Esophagus squamous epithelium (tissue), 5 donors: Measurements from ENCODE around the gene IKZF3. TPM values are rescaled to one million over a fixed set of nuclear protein-coding genes. Genes with fewer than 3 reads are reported as not detected.

Source experiments
- DNase-seq: peaks from one replicate; lab custom pipeline; 2025; lab: John Stamatoyannopoulos, UW
- H3K27ac ChIP-seq, 4 donors: fragments of 200-600 bp; sonication (generic); one replicate each; pipeline ENCODE4 v1.5.1; 2016 to 2019; ENCODE audit warnings: mild to moderate bottlenecking in 1 of 4
- H3K27me3 ChIP-seq, 4 donors: fragments of 200-600 bp; sonication (generic); 1 replicate in 3 of 4; 2 replicates in 1 of 4; pipeline versions ENCODE4 v1.5.1 to v1.6.0; 2017 to 2021; ENCODE audit warnings: antibody characterized with exemption in 1 of 4
- H3K36me3 ChIP-seq, 3 donors: fragments of 200-600 bp; sonication (generic); one replicate each; pipeline ENCODE4 v1.5.1; 2016 to 2019
- H3K4me1 ChIP-seq, 3 donors: fragments of 200-600 bp; sonication (generic); one replicate each; pipeline ENCODE4 v1.5.1; 2017 to 2019
- H3K4me3 ChIP-seq, 4 donors: fragments of 200-600 bp; sonication (generic); 1 replicate in 3 of 4; 2 replicates in 1 of 4; pipeline ENCODE4 v1.5.1; 2016 to 2019; ENCODE audit warnings: mild to moderate bottlenecking in 2 of 4, moderate library complexity in 1 of 4
- H3K9me3 ChIP-seq, 3 donors: fragments of 200-600 bp; sonication (generic); one replicate each; pipeline ENCODE4 v1.5.1; 2016 to 2019
- POLR2A ChIP-seq, 4 donors: fragments of 450-650 bp; IDR thresholded peaks; one replicate each; pipeline ENCODE4 v1.6.1; 2017; ENCODE audit warnings: antibody characterized with exemption in 4 of 4, mild to moderate bottlenecking in 4 of 4, moderate library complexity in 3 of 4
- WGBS, 2 donors: methylation state at CpG; one replicate each; pipeline ENCODE4 v1.1.5; 2018; 5-methylcytosine and 5-hydroxymethylcytosine counted together
- intact Hi-C: fragments of 100-400 bp; cut with DNase I; formaldehyde crosslinking; loops from one replicate; pipeline ENCODE4 v1.15.0; 2022
- total RNA-seq, 4 donors: library from RNA; depleted of rRNA; stranded (reverse); fragments of >200 nt; gene quantifications; one replicate each; pipeline ENCODE4 v1.1.0, GENCODE V29; 2016
- TF ChIP-seq, protein P1 (sequence below), 6 experiments: fragments of 450-650 bp in 4 of 6; fragments of 200-600 bp in 2 of 6; sonication (generic) in 2 of 6; IDR thresholded peaks; one replicate each; pipeline ENCODE4 v1.5.1; 2016 to 2019; ENCODE audit warnings: antibody characterized with exemption in 6 of 6, mild to moderate bottlenecking in 4 of 6, moderate library complexity in 4 of 6
- donor health status: DM: yes; HTN: yes; CAD: no.

The IKZF3 gene
- total RNA-seq, 4 donors from 2014 or later = 2.1 to 9.0 (median 3.8) TPM

DNA sequence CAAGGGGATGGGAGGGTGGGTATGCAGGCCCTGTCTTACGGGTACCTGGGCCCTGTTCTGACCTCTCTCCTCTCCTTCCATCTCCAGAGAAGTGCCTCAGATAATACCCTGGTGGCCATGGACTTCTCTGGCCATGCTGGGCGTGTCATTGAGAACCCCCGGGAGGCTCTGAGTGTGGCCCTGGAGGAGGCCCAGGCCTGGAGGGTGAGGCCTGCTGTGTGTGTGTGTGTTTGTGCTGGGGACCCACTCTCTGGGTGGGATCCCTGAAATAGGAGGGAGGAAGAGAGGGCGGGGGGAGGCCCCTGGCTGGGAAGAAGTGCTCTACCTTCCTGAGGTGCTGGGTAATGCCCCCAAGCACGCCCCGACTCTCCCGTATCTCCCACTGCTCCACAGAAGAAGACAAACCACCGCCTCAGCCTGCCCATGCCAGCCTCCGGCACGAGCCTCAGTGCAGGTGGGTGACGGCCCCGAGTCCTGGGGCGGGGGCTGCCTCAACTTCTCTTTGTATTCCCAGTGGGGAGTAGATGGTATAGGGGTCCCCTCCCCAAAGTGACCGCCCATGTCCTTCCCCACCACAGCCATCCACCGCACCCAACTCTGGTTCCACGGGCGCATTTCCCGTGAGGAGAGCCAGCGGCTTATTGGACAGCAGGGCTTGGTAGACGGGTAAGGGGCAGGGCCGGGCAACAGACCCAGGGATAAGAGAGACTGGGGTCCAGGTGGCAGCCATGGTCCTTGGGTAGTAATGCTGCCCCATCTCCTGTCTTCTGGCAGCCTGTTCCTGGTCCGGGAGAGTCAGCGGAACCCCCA is 118.6 kb downstream of the IKZF3 start:
- WGBS, 2 donors = 90% methylated on average over 4 of the region's 23 CpGs; no CpG with 5 or more reads in 1 of the 2 donors
- DNase-seq = no peak

DNA sequence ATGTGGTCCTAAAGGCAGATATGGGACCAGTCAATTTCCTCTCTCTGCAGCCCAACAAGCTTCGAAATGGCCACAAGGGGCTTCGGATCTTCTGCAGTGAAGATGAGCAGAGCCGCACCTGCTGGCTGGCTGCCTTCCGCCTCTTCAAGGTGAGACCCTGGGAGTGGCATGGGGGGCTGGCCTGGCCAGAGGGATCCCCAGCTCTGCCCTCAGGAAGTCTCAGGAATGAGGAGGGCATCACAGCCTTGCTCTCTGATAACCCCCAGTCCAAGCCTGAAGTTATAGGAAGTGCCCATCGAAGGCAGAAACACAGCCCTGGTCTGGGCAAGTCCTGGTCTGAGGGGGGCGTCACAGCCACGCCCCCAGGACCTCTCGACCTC is 119.3 kb downstream of the IKZF3 start:
- H3K36me3 ChIP-seq = peaks cover 5 to 65% (median 36%) of the 10 kb centered on the region in 3 donors
- WGBS, 2 donors = 91% methylated on average over 4 of the region's 8 CpGs; no CpG with 5 or more reads in 1 of the 2 donors
- H3K9me3 ChIP-seq = no peaks in the 10 kb centered on the region
- H3K27me3 ChIP-seq = peaks cover 0 to 43% (median 0%) of the 10 kb centered on the region in 4 donors
- H3K4me1 ChIP-seq = peaks cover 0 to 31% (median 2%) of the 10 kb centered on the region in 3 donors
- TF ChIP-seq, protein P1, sequence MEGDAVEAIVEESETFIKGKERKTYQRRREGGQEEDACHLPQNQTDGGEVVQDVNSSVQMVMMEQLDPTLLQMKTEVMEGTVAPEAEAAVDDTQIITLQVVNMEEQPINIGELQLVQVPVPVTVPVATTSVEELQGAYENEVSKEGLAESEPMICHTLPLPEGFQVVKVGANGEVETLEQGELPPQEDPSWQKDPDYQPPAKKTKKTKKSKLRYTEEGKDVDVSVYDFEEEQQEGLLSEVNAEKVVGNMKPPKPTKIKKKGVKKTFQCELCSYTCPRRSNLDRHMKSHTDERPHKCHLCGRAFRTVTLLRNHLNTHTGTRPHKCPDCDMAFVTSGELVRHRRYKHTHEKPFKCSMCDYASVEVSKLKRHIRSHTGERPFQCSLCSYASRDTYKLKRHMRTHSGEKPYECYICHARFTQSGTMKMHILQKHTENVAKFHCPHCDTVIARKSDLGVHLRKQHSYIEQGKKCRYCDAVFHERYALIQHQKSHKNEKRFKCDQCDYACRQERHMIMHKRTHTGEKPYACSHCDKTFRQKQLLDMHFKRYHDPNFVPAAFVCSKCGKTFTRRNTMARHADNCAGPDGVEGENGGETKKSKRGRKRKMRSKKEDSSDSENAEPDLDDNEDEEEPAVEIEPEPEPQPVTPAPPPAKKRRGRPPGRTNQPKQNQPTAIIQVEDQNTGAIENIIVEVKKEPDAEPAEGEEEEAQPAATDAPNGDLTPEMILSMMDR (IDR thresholded peaks at IDR 0.05) = no peak
- no peak for TF ChIP-seq POLR2A (IDR thresholded peaks at IDR 0.05)
- no peak overlapping the region for H3K4me3 ChIP-seq
- H3K27ac ChIP-seq = no peak overlapping the region
- no peak for DNase-seq
- intact Hi-C loops = no loop called here

More for the DNA sequence above, 118.6 kb downstream of the IKZF3 start:
- intact Hi-C loops = no loop called here
- no peak overlapping the region for H3K4me3 ChIP-seq
- H3K36me3 ChIP-seq = peaks cover 5 to 65% (median 36%) of the 10 kb centered on the region in 3 donors
- H3K9me3 ChIP-seq = no peaks in the 10 kb centered on the region
- peaks cover 0 to 36% (median 0%) of the 10 kb centered on the region in 4 donors for H3K27me3 ChIP-seq
- peaks cover 4 to 31% (median 5%) of the 10 kb centered on the region in 3 donors for H3K4me1 ChIP-seq
- TF ChIP-seq POLR2A (IDR thresholded peaks at IDR 0.05) = no peak
- TF ChIP-seq, protein P1 (IDR thresholded peaks at IDR 0.05) = no peak
- H3K27ac ChIP-seq = no peak overlapping the region

GRCh38 chr17:39744075-39744835 is 119.9 kb downstream of the IKZF3 start:
- Histone ChIP-seq H3K9me3 (no peaks in the 10 kb centered on the region), H3K27me3 (peaks cover 0 to 49% (median 0%) of the 10 kb centered on the region in 4 donors), H3K4me3 (no peak overlapping the region), H3K27ac (no peak overlapping the region), H3K36me3 (peaks cover 5 to 65% (median 36%) of the 10 kb centered on the region in 3 donors), H3K4me1 (peaks cover 0 to 31% (median 7%) of the 10 kb centered on the region in 3 donors)
- intact Hi-C loops = no loop called here
- TF ChIP-seq, protein P1 (IDR thresholded peaks at IDR 0.05) = no peak
- TF ChIP-seq POLR2A (IDR thresholded peaks at IDR 0.05) = no peak
- no peak for DNase-seq
- 83 to 89% methylated on average over 5 to 7 of the region's 16 CpGs for WGBS, 2 donors

DNA sequence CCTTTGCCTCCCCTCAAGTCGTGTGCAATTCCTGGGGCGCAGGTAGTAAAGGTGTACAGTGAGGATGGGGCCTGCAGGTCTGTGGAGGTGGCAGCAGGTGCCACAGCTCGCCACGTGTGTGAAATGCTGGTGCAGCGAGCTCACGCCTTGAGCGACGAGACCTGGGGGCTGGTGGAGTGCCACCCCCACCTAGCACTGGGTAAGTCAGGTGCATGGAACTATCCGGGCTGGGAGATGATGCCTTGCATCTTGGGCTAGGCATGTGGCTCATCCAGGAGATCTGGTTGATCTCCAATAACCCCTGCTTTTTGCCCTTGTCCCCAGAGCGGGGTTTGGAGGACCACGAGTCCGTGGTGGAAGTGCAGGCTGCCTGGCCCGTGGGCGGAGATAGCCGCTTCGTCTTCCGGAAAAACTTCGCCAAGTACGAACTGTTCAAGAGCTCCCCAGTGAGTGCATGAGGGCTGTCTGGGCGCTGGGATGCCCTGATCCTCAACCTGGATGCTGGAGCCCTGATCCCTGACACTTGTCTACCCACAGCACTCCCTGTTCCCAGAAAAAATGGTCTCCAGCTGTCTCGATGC is 121.2 kb downstream of the IKZF3 start:
- no peak overlapping the region for H3K27ac ChIP-seq
- peaks cover 5 to 61% (median 36%) of the 10 kb centered on the region in 3 donors for H3K36me3 ChIP-seq
- H3K4me1 ChIP-seq = peaks cover 4 to 44% (median 18%) of the 10 kb centered on the region in 3 donors
- TF ChIP-seq, protein P1 (IDR thresholded peaks at IDR 0.05) = no peak
- no peak for TF ChIP-seq POLR2A (IDR thresholded peaks at IDR 0.05)
- H3K27me3 ChIP-seq = peaks cover 0 to 62% (median 0%) of the 10 kb centered on the region in 4 donors
- DNase-seq = no peak
- H3K4me3 ChIP-seq = no peak overlapping the region
- H3K9me3 ChIP-seq = no peaks in the 10 kb centered on the region
- 73 to 88% methylated on average over 3 to 11 of the region's 21 CpGs for WGBS, 2 donors
- intact Hi-C loops = no loop called here
